Naive thymus-derived CD4-positive, alpha-beta T cell (primary cell): ENCODE results near the gene TEKT5. TPM values are rescaled to one million over a fixed set of nuclear protein-coding genes. Genes with fewer than 3 reads are reported as not detected.

Source experiments
- ATAC-seq: fragments of 150-1000 bp; cut with Tn5 transposase; 2 replicates; pipeline ENCODE4 v1.10.0; 2021; ENCODE audit warnings: mild to moderate bottlenecking, moderate library complexity
- CTCF ChIA-PET: fragments of 350-600 bp; sonication (Branson Sonifier 250); formaldehyde crosslinking; loops from one replicate; lab custom pipeline; 2021; ENCODE audit warnings: antibody characterized with exemption; lab: Charles Lee
- POLR2A ChIA-PET: fragments of 350-600 bp; sonication (Branson Sonifier 250); formaldehyde crosslinking; loops from one replicate; lab custom pipeline; 2021; ENCODE audit warnings: antibody characterized with exemption, inconsistent platforms; lab: Charles Lee
- DNase-seq, 9 donors: peaks; one replicate each; pipeline versions ENCODE4 v3.0.0 to v3.0.0-alpha.2; 2020 to 2022; ENCODE audit warnings: mixed read lengths in 1 of 9
- H3K27ac ChIP-seq: one replicate; pipeline ENCODE4 v1.7.0; 2013; ENCODE audit warnings: mild to moderate bottlenecking, low read depth, low read length, moderate library complexity
- H3K27me3 ChIP-seq, 2 donors: one replicate each; pipeline ENCODE4 v1.7.0; 2013; ENCODE audit warnings: low read length in 2 of 2, mild to moderate bottlenecking in 2 of 2, moderate library complexity in 2 of 2; ENCODE audit not compliant: control insufficient read depth in 2 of 2, insufficient read depth in 2 of 2
- H3K36me3 ChIP-seq, 3 experiments: 1 replicate in 2 of 3; 2 replicates in 1 of 3; pipeline ENCODE4 v1.7.0; 2013; ENCODE audit warnings: low read length in 3 of 3, mild to moderate bottlenecking in 3 of 3, moderate library complexity in 1 of 3; ENCODE audit not compliant: insufficient read depth in 3 of 3, control insufficient read depth in 2 of 3
- H3K4me1 ChIP-seq, 2 donors: one replicate each; pipeline ENCODE4 v1.7.0; 2013; ENCODE audit warnings: low read length in 2 of 2, mild to moderate bottlenecking in 2 of 2, moderate library complexity in 1 of 2; ENCODE audit not compliant: control insufficient read depth in 2 of 2, insufficient read depth in 2 of 2
- H3K4me3 ChIP-seq: 2 replicates; pipeline ENCODE4 v1.7.0; 2013; ENCODE audit warnings: mild to moderate bottlenecking, low read length
- H3K9me3 ChIP-seq, 3 experiments: 1 replicate in 2 of 3; 2 replicates in 1 of 3; pipeline ENCODE4 v1.7.0; 2013; ENCODE audit warnings: low read length in 3 of 3; ENCODE audit not compliant: control insufficient read depth in 2 of 3
- H3K27ac Mint-ChIP-seq, 9 donors: one replicate each; pipeline ENCODE4 v1.8.0; 2020 to 2022; ENCODE audit warnings: mixed read lengths in 9 of 9, mild to moderate bottlenecking in 8 of 9, moderate library complexity in 5 of 9, inconsistent platforms in 2 of 9
- H3K27me3 Mint-ChIP-seq, 5 donors: one replicate each; pipeline ENCODE4 v1.8.0; 2021 to 2022; ENCODE audit warnings: mixed read lengths in 5 of 5, mild to moderate bottlenecking in 1 of 5
- H3K36me3 Mint-ChIP-seq, 5 donors: one replicate each; pipeline ENCODE4 v1.8.0; 2020 to 2022; ENCODE audit warnings: mixed read lengths in 5 of 5, mild to moderate bottlenecking in 3 of 5, inconsistent platforms in 1 of 5
- H3K4me1 Mint-ChIP-seq, 7 donors: one replicate each; pipeline ENCODE4 v1.8.0; 2020 to 2022; ENCODE audit warnings: mixed read lengths in 7 of 7, mild to moderate bottlenecking in 3 of 7, inconsistent platforms in 1 of 7
- H3K4me3 Mint-ChIP-seq, 10 donors: one replicate each; pipeline ENCODE4 v1.8.0; 2020 to 2022; ENCODE audit warnings: mild to moderate bottlenecking in 10 of 10, mixed read lengths in 10 of 10, moderate library complexity in 6 of 10, inconsistent platforms in 2 of 10
- H3K9me3 Mint-ChIP-seq, 11 donors: one replicate each; pipeline ENCODE4 v1.8.0; 2020 to 2022; ENCODE audit warnings: mixed read lengths in 11 of 11, mild to moderate bottlenecking in 4 of 11, inconsistent platforms in 1 of 11, moderate library complexity in 1 of 11
- intact Hi-C, 2 donors: fragments of 100-400 bp; cut with micrococcal nuclease; formaldehyde crosslinking; loops; one replicate each; pipeline ENCODE4 v1.15.1; 2023
- polyA plus RNA-seq, 2 donors: library from polyadenylated mRNA; unstranded; fragments of 300-500 nt; fragmentation: Illumina TruSeq; gene quantifications; one replicate each; pipeline ENCODE4 v1.2.3, GENCODE V29; 2021
- total RNA-seq, 6 experiments: library from RNA in 5 of 6; stranded (reverse) in 5 of 6; gene quantifications; 1 replicate in 5 of 6; 2 replicates in 1 of 6; pipeline ENCODE4 v1.2.3 and lab custom pipeline; 2021 to 2026

Gene TEKT5
- total and polyA plus RNA-seq, 7 experiments from 2014 or later: 0.68 TPM; not detected in 6

DNA sequence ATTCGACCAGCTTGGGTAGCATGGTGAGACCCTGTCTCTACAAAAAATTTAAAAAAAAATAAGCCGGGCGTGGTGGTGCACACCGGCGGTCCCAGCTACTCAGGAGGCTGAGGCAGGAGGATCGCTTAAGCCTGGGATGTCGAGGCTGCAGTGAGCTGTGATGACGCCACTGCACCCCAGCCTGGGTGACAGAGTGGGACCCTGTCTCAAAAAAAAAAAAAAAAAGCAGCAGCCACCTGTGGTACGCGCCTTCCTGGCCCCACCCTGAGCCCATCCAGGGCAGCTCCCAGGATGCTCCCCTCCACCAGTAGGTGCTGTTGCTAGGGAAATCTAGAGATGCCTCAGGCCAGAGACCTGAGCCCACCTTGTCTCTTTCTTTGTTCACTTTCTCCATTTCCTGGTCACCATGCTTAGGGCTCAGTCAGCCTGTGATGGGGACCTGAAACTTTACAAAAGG is 47.4 kb downstream of the TEKT5 start:
- ChIA-PET CTCF (no interaction called here), POLR2A (no interaction called here)
- Histone ChIP-seq H3K4me1 (no peaks in the 10 kb centered on the region), H3K27me3 (no peaks in the 10 kb centered on the region), H3K36me3 (no peaks in the 10 kb centered on the region), H3K27ac (no peak overlapping the region), H3K9me3 (no peaks in the 10 kb centered on the region), H3K4me3 (no peak overlapping the region)
- peaks cover 0 to 12% (median 0%) of the 10 kb centered on the region in 5 donors for H3K27me3 Mint-ChIP-seq
- H3K9me3 Mint-ChIP-seq: no peaks in the 10 kb centered on the region
- intact Hi-C loops: no loop called here
- no peak overlapping the region for H3K4me3 Mint-ChIP-seq
- H3K4me1 Mint-ChIP-seq: no peaks in the 10 kb centered on the region
- no peak for ATAC-seq
- DNase-seq: no peak
- H3K36me3 Mint-ChIP-seq: no peaks in the 10 kb centered on the region
- H3K27ac Mint-ChIP-seq: no peak overlapping the region

DNA sequence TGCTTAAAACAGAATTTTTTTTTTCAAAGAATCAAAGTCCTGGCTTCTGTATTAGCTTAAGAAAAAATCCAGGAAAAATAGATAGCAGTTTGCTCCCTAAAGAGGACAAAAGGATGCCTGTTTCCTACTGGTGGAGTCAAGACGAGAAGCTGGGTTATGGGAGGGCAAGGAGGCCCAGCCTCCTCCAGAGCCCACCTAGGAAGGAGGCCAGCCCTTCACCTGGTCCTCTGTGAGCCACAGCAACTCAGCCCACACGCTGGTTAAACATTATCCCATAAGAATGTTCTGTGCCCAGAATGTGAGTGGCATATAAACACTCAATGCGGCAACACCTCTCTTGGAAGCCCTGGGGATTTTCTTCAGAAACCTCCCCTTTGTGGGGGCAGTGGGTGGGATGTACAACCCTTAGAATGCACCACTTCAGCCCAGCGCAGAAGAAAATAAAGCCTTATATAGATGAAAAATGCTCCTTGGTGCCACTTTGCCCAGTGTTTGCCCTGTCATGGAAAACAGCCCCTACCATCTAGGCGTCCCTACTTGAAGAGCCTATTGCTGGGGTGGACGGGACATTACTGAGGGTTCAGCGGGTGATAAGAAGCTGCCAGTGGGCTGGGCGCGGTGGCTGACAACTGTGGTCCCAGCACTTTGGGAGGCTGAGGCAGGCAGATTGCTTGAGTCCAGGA is 48.0 kb downstream of the TEKT5 start:
- Mint-ChIP-seq H3K4me3 (no peak overlapping the region), H3K27me3 (peaks cover 0 to 12% (median 0%) of the 10 kb centered on the region in 5 donors), H3K36me3 (no peaks in the 10 kb centered on the region), H3K27ac (no peak overlapping the region), H3K4me1 (no peaks in the 10 kb centered on the region), H3K9me3 (peaks cover 0 to 3% (median 0%) of the 10 kb centered on the region in 11 donors)
- no peak overlapping the region for H3K27ac ChIP-seq
- no peaks in the 10 kb centered on the region for H3K27me3 ChIP-seq
- H3K36me3 ChIP-seq: no peaks in the 10 kb centered on the region
- no peaks in the 10 kb centered on the region for H3K9me3 ChIP-seq
- DNase-seq: no peak
- H3K4me1 ChIP-seq: no peaks in the 10 kb centered on the region
- no peak overlapping the region for H3K4me3 ChIP-seq
- CTCF ChIA-PET: no interaction called here
- intact Hi-C loops: no loop called here
- ATAC-seq: no peak
- POLR2A ChIA-PET: no interaction called here

DNA sequence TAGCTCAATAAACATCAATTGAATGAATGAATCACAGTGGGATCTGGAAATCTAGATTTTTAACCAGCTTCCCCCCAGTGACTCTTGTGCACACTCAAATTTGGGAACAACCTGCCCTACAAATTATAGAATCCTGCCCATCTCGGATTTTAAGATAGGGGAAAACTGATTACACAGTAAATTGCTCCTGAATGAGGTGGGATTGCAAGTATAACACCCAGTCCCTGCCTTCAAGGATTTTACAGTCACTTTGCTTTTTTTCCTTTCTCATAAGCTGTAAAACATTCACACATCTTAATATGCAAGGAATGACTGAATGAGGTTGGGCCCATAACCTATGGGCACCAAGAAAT is 48.5 kb downstream of the TEKT5 start:
- intact Hi-C loops: no loop called here
- Histone ChIP-seq H3K9me3 (no peaks in the 10 kb centered on the region), H3K27ac (no peak overlapping the region), H3K4me3 (no peak overlapping the region), H3K4me1 (no peaks in the 10 kb centered on the region), H3K27me3 (no peaks in the 10 kb centered on the region), H3K36me3 (no peaks in the 10 kb centered on the region)
- Mint-ChIP-seq H3K27ac (no peak overlapping the region), H3K27me3 (peaks cover 0 to 12% (median 0%) of the 10 kb centered on the region in 5 donors), H3K9me3 (peaks cover 0 to 3% (median 0%) of the 10 kb centered on the region in 11 donors), H3K4me1 (no peaks in the 10 kb centered on the region), H3K36me3 (no peaks in the 10 kb centered on the region), H3K4me3 (no peak overlapping the region)
- no peak for DNase-seq
- ChIA-PET POLR2A (no interaction called here), CTCF (no interaction called here)
- no peak for ATAC-seq

DNA sequence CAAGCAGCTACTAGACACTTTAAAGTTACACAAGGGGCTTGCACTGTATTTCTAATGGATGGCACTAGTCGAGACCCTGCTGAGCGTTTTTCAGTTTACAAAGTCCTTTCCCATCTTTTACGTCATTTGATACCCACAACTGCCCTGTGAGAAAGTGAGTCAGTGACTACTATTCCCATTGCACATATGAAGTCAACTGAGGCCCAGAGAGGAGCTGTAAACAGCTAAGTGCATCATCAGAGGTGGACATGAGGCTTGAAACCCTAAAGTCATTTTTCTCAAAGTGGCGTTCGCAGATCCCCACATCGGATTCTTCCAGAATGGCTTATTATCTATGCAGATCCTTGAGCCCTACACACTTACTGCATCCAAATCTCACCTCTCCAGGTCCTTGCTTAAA is 50.6 kb downstream of the TEKT5 start:
- no peaks in the 10 kb centered on the region for H3K27me3 ChIP-seq
- H3K27ac Mint-ChIP-seq: no peak overlapping the region
- no peaks in the 10 kb centered on the region for H3K9me3 ChIP-seq
- peaks cover 0 to 23% (median 8%) of the 10 kb centered on the region in 5 donors for H3K27me3 Mint-ChIP-seq
- no peaks in the 10 kb centered on the region for H3K4me1 ChIP-seq
- ATAC-seq: no peak
- H3K4me3 ChIP-seq: no peak overlapping the region
- peaks cover 0 to 10% (median 0%) of the 10 kb centered on the region in 11 donors for H3K9me3 Mint-ChIP-seq
- no peak overlapping the region for H3K4me3 Mint-ChIP-seq
- DNase-seq: no peak
- no peaks in the 10 kb centered on the region for H3K4me1 Mint-ChIP-seq
- POLR2A ChIA-PET: no interaction called here
- H3K27ac ChIP-seq: no peak overlapping the region
- H3K36me3 Mint-ChIP-seq: no peaks in the 10 kb centered on the region
- CTCF ChIA-PET: no interaction called here
- H3K36me3 ChIP-seq: no peaks in the 10 kb centered on the region
- intact Hi-C loops: no loop called here

DNA sequence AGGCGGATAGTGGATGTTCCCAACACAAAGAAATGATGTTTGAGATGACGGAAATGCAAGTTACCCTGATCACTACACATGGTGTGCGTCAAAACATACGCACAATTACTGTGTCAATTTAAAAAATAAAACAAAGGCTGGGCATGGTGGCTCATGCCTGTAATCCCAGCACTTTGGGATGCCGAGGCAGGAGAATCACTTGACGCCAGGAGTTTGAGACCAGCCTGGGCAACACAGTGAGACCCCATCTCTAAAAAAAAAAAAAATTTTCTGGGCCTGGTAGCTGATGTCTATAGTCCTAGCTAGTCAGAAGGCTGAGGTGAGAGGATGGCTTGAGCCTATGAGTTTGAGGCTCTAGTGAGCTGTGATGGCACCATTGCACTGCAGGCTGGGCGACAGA is 51.8 kb downstream of the TEKT5 start:
- ATAC-seq: no peak
- Mint-ChIP-seq H3K4me1 (no peaks in the 10 kb centered on the region), H3K27ac (no peak overlapping the region), H3K4me3 (no peak overlapping the region), H3K36me3 (no peaks in the 10 kb centered on the region), H3K9me3 (peaks cover 0 to 10% (median 0%) of the 10 kb centered on the region in 11 donors), H3K27me3 (peaks cover 0 to 23% (median 8%) of the 10 kb centered on the region in 5 donors)
- H3K4me3 ChIP-seq: no peak overlapping the region
- DNase-seq: no peak
- intact Hi-C loops: no loop called here
- H3K27ac ChIP-seq: no peak overlapping the region
- no peaks in the 10 kb centered on the region for H3K4me1 ChIP-seq
- H3K36me3 ChIP-seq: no peaks in the 10 kb centered on the region
- no peaks in the 10 kb centered on the region for H3K27me3 ChIP-seq
- POLR2A ChIA-PET: no interaction called here
- CTCF ChIA-PET: no interaction called here
- H3K9me3 ChIP-seq: no peaks in the 10 kb centered on the region

DNA sequence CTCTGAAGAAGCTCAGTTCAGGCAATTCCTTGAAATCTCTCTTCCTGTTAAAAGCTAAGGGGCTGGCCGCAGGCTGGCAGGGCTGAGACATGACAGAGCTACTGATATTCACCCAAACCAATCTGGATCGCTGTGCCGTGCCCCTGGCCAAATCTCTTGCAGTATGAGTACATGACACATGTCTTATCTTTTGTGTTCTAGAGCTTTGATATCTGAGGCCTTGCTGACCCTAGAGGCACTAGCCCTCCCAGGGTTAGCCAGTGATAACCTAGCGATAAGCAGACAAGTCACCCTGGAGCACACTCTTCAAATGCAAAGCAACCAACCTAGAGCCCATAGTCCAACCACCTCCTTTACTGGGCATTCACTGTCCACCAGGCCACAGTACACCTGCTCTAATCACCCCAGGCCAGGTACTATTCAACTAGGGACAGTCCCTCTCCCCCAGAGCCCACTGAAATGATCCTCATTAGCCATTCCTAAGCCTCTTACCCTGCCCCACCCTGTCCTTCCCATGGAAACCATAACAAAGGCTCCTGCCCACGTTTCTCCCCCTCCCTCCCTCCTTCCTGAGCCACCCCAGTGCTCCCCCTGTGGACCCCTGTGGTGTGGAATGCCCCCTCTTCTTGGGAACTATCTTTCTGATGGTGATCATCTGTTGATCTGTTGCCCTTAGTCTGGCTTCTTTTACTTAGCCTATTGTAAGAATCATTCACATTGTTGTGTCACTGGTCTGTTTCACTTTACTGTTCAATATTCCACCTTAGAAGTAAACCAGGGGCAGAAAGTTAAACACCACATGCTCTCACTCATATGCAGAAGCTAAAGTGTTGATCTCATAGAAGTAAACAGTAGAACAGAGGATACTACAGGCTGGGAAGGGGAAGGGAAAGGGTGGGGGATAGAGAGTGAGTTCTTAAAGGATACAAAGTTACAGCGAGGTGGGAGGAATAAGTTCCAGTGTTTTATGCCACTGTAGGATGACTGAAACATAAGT is 52.5 kb downstream of the TEKT5 start:
- no peaks in the 10 kb centered on the region for H3K27me3 ChIP-seq
- Mint-ChIP-seq H3K4me3 (no peak overlapping the region), H3K36me3 (no peaks in the 10 kb centered on the region), H3K27ac (no peak overlapping the region), H3K4me1 (no peaks in the 10 kb centered on the region), H3K27me3 (peaks cover 0 to 23% (median 8%) of the 10 kb centered on the region in 5 donors), H3K9me3 (peaks cover 0 to 10% (median 0%) of the 10 kb centered on the region in 11 donors)
- CTCF ChIA-PET: no interaction called here
- no peak overlapping the region for H3K27ac ChIP-seq
- H3K36me3 ChIP-seq: no peaks in the 10 kb centered on the region
- H3K4me1 ChIP-seq: no peaks in the 10 kb centered on the region
- ATAC-seq (no peak), DNase-seq (no peak)
- no peaks in the 10 kb centered on the region for H3K9me3 ChIP-seq
- H3K4me3 ChIP-seq: no peak overlapping the region
- intact Hi-C loops: no loop called here
- POLR2A ChIA-PET: no interaction called here
